KMS-11 (cell line): Measurements from ENCODE around the gene ESCO1.

Experiments used
- H2AFZ ChIP-seq: fragments of 200-600 bp; sonication (generic); 2 replicates; pipeline ENCODE4 v1.6.1; 2016; ENCODE audit warnings: antibody characterized with exemption, mixed run types, low read depth
- H3K27ac ChIP-seq: fragments of 200-600 bp; sonication (generic); 2 replicates; pipeline ENCODE4 v1.6.1; 2016; ENCODE audit warnings: mild to moderate bottlenecking, mixed run types
- H3K27me3 ChIP-seq: fragments of 200-600 bp; sonication (generic); 2 replicates; pipeline ENCODE4 v1.6.1; 2017; ENCODE audit warnings: mild to moderate bottlenecking, low read depth, mixed run types, moderate library complexity; ENCODE audit not compliant: insufficient read depth
- H3K36me3 ChIP-seq: fragments of 200-600 bp; sonication (generic); 2 replicates; pipeline ENCODE4 v1.6.1; 2017; ENCODE audit warnings: mild to moderate bottlenecking, mixed run types; ENCODE audit not compliant: insufficient read depth
- H3K4me1 ChIP-seq: fragments of 200-600 bp; sonication (generic); 2 replicates; pipeline ENCODE4 v1.6.1; 2016; ENCODE audit warnings: mild to moderate bottlenecking, low read depth, mixed run types; ENCODE audit not compliant: poor library complexity, severe bottlenecking
- H3K4me2 ChIP-seq: fragments of 200-600 bp; sonication (generic); 2 replicates; pipeline ENCODE4 v1.7.0; 2016; ENCODE audit warnings: mild to moderate bottlenecking, mixed run types
- H3K4me3 ChIP-seq: fragments of 200-600 bp; sonication (generic); IDR thresholded peaks from 2 replicates; pipeline ENCODE4 v1.6.1; 2017; ENCODE audit warnings: low read depth, low read length, mixed read lengths; ENCODE audit not compliant: insufficient read depth
- H3K79me2 ChIP-seq: fragments of 200-600 bp; sonication (generic); 2 replicates; pipeline ENCODE4 v1.6.1; 2016; ENCODE audit warnings: low read depth, mixed run types; ENCODE audit not compliant: insufficient read depth
- H3K9ac ChIP-seq: fragments of 200-600 bp; sonication (generic); 2 replicates; pipeline ENCODE4 v1.6.1; 2016; ENCODE audit warnings: mild to moderate bottlenecking, mixed run types
- H4K20me1 ChIP-seq: fragments of 200-600 bp; sonication (generic); 2 replicates; pipeline ENCODE4 v1.6.1; 2016; ENCODE audit warnings: mild to moderate bottlenecking, mixed run types; ENCODE audit not compliant: insufficient read depth
- CTCF ChIP-seq: fragments of 200-600 bp; sonication (generic); conservative IDR thresholded peaks from 2 replicates; pipeline ENCODE4 v1.6.1; 2017; ENCODE audit warnings: low read depth, mild to moderate bottlenecking, antibody characterized with exemption, low read length, moderate library complexity, mixed read lengths

ESCO1 gene

GRCh38 chr18:21479721-21480120 is 120.8 kb downstream of the ESCO1 start:
- Histone ChIP-seq H3K4me3 (no peak overlapping the region), H3K9ac (no peak overlapping the region), H3K27ac (no peak overlapping the region), H4K20me1 (no peaks in the 10 kb centered on the region), H3K4me2 (no peak overlapping the region), H3K4me1 (peaks cover under 1% of the 10 kb centered on the region), H2AFZ (no peak overlapping the region), H3K27me3 (no peaks in the 10 kb centered on the region), H3K79me2 (no peaks in the 10 kb centered on the region), H3K36me3 (no peaks in the 10 kb centered on the region)
- no peak for TF ChIP-seq CTCF
